HCEC 1CT (cell line): ENCODE results near the gene WFIKKN1.

ENCODE experiments used
- DNase-seq: peaks from one replicate; pipeline ENCODE4 v3.0.0-alpha.2; 2017

The WFIKKN1 gene

DNA sequence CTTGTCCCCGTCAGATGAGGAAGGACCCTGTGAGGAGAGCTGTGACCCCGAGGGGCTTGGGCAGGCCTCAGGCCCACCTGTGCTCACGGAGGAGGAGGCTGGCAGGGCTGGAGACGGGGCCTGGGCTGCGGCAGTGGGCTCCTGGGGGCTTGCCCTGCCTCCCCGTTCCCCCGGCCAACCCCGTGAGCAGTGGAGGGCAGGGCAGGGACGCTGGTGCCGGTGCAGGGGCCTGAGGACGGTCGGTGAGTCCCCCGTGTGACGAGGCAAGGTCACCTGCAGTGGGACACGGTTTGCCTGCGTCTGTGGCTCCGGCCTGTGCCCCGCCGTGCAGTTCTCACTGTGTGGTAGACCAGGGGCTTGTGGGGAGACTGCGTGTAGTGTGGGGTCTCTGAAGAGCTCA lies 28.8 kb downstream of the WFIKKN1 start:
- DNase-seq = no peak

DNA sequence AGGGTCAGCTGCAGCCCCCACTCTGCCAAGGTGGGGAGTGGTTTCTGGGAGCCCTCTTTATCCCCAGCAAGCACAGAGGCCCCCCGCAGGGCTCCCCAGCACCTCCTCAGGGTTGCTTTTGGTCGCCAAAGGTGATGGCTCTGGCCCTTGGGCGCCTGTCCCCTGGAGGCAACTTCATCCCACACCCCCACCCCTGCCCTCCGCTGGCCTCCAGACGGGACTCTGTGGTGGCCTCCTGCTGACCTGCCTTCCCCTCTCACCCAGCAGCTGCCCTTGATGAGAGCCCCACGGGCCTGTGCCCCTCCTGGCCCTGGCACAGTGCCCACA lies 29.3 kb downstream of the WFIKKN1 start:
- no peak for DNase-seq

GRCh38 chr16:660459-661183 lies 29.8 kb downstream of the WFIKKN1 start:
- peak; percentile 77 for DNase-seq

- DNase-seq = no peak
Observed at GRCh38 chr16:661184-661821, 30.5 kb downstream of the WFIKKN1 start.

GRCh38 chr16:662095-662494 lies 31.3 kb downstream of the WFIKKN1 start:
- DNase-seq = no peak

DNA sequence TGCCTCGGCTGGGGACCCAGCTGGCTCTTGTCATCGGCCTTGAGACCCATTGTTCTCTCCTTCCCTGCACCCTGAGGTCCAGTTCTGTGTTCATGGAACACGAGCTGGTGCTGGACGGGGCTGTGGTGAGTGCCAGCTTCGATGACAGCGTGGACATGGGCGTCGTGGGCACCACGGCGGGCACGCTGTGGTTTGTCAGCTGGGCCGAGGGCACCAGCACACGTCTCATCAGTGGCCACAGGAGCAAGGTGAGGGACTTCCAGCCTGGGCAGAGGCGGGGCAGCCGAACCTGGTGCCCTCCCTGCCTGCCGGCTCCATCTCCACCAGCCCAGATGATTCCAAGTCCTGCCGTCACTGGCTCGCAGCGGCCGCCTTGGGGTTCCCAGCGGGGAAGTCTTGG lies 31.8 kb downstream of the WFIKKN1 start:
- no peak for DNase-seq

DNA sequence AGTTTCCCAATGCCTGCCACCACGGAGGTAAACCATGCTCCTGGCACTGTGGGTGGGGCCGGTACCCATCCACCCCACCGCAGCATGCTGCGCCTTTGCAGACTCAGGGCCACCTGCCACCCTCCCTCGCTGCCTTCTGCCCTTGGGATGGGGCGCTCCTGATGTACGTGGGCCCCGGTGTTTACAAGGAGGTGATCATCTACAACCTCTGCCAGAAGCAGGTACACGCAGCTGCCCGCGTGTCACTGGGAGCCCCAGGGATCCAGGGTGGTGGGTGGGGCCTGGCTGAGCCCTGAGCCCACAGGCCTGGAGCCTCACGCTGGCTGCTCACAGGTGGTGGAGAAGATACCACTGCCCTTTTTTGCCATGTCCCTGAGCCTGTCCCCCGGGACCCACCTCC lies 35.8 kb downstream of the WFIKKN1 start:
- DNase-seq = no peak

DNA sequence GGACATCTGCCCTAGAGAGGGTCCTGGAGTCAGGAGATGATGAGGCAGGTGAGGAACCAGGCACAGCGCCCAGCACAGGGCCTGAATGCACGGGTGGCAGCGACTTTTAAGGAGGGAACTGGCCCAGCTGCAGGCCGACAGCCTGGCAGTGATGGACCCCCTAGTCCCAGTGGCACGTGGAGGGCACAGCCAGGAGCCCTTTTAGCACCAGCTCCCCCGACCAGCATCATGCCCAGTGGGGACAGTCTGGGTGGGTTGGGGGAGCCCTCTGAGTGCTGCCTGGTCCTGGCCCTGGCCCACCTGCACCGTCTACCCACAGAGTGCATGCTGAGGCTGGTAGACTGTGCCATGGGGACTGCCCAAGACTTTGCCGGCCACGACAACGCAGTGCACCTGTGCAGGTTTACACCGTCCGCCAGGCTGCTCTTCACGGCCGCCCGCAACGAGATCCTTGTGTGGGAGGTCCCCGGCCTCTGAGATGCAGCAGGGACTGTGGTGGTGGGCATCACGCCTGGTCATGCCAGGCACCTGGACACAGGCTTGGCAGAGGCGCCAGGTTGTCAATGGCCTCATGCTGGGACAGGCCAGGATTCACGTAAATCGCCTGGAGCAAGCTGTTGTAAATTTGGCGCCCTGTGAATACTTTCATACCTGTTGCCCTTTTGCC lies 36.5 kb downstream of the WFIKKN1 start:
- no peak for DNase-seq

DNA sequence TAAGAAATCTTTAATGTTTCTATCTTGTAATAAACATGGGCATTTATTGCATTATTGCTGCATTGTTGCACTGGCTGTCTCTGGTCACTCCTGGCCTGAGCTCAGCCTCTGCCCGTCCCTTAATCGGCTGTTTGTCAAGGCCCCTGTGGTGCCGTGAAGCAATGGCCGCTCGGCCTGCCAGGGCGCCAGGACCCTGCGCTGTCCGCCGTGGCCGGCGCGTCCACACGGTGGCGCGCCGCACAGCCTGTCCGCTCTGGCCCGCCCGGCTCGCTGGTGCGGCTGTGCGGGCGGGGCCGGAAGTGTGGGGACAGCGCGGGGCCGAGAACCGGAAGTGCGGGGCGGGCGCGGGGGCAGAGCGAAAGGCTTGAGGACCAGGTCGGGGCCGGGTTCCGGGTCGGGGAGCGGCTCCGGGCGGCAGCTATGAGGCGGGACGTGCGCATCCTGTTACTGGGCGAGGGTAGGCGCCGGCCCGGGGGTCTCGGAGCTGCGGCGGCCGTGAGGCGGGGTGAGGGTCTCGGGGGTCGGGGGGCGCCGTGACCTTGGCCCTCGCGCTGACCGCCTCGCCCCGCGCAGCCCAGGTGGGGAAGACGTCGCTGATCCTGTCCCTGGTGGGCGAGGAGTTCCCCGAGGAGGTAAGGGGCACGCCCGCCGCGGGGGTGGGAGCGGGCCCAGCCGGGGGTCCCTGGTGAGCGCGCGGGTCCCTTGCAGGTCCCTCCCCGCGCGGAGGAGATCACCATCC lies 37.2 kb downstream of the WFIKKN1 start, which contains the start of gene RHOT2:
Gene RHOT2 (plus strand): TSS at position 353 of the 739 bp plus-strand sequence. CDS start 68 bp downstream, at position 421.
- peak; percentile 89 for DNase-seq

- DNase-seq = no peak
Observed at GRCh38 chr16:668519-669171, 37.9 kb downstream of the WFIKKN1 start.

GRCh38 chr16:669666-670065 lies 38.9 kb downstream of the WFIKKN1 start:
- DNase-seq = no peak

- DNase-seq = no peak
Observed at GRCh38 chr16:670485-671352, 39.9 kb downstream of the WFIKKN1 start.

- no peak for DNase-seq
Observed at GRCh38 chr16:671353-672131, 40.8 kb downstream of the WFIKKN1 start.

DNA sequence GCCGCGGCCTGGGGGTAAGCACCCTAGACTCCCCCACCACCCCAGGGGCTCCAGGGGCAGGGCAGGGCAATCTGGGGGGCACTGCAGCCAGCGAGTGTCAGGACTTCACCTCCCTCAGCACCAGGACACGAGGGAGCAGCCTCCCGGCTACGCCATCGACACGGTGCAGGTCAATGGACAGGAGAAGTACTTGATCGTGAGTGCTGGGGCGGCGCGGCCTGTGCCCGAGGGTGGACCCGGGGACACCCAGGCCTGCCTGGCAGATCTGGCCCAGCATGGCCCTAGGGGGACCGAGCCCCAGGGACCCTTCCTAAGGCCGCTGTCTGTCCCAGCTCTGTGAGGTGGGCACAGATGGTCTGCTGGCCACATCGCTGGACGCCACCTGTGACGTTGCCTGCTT lies 41.6 kb downstream of the WFIKKN1 start:
- no peak for DNase-seq

GRCh38 chr16:672851-673250 lies 42.1 kb downstream of the WFIKKN1 start:
- DNase-seq = no peak

DNA sequence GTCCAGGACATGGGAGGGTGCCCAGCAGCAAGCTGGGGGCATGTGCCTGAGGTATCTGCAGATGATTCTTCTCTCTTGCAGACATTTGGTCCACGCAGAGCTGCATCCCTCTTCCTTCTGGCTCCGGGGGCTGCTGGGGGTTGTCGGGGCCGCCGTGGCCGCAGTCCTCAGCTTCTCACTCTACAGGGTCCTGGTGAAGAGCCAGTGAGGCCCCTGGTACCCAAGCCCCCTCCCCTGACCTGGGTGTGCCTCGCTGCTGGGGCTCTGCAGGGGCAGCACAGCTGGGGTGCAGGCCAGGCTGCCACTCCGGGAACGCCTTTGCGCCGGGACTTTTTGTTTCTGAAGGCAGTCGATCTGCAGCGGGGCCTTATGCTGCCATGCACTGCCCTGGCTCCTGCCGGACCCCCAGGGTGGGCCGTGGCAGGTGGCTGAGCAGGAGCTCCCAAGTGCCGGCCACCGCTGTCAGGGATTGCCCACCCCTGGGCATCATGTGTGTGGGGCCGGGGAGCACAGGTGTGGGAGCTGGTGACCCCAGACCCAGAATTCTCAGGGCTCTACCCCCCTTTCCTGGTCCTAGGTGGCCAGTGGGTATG lies 42.7 kb downstream of the WFIKKN1 start:
- DNase-seq = no peak

DNA sequence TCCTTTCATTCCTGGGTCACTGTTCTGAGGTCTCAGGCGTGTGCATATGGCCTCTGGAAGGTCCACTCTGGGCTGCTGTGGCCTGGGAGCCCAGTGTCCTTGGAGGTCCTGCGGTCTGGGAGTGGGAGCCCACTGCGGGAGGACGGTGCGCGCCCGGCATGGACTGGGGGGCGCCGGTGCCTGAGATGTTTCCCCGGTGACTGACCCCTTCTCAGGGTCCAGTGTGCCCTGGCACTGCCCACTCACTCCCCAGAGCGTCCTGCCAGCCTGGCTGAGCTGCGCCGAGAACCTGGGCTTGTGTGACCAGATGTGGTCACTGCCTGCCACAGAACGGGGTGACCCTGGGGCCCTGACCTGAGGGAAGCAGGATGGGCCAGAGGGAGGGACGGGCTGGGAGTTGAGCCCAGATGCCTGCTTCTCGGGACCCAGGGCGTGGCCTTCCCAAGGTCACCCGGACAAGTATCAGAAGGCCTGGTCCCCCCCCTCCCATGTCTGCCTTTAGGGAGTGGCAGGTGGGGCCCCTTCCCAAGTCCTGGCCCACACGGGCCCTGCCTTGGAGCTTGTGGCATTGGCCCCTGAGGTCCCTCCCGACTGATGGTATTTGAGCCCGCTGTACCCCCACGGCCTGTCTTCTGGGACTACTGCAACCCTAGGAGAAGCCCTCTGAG lies 43.6 kb downstream of the WFIKKN1 start:
- no peak for DNase-seq

GRCh38 chr16:674968-675883 lies 44.4 kb downstream of the WFIKKN1 start, which contains the start of gene RHBDL1:
Gene RHBDL1, plus strand, starts transcription at chr16:675671. Its CDS starts 120 bp downstream, at chr16:675791.
- no peak for DNase-seq
